Mucosa of descending colon (tissue), 3 donors: ENCODE data around the gene TRPM3. TPM values are rescaled to one million over a fixed set of nuclear protein-coding genes. Genes with fewer than 3 reads are reported as not detected.

Experiments
- ATAC-seq: fragments of 200-7000 bp; cut with Tn5 transposase; one replicate; pipeline ENCODE4 v1.9.1; 2020; ENCODE audit warnings: mild to moderate bottlenecking, moderate library complexity
- DNase-seq, 3 donors: peaks; one replicate each; pipeline ENCODE4 v3.0.0-alpha.2; 2020
- H3K36me3 ChIP-seq: fragments of 200-600 bp; one replicate; pipeline ENCODE4 v1.8.0; 2021; ENCODE audit warnings: low read depth, mild to moderate bottlenecking
- H3K4me1 ChIP-seq: fragments of 200-600 bp; one replicate; pipeline ENCODE4 v1.8.0; 2021; ENCODE audit warnings: low read depth, mild to moderate bottlenecking
- H3K4me3 ChIP-seq: fragments of 200-600 bp; one replicate; pipeline ENCODE4 v1.8.0; 2021; ENCODE audit warnings: mild to moderate bottlenecking
- H3K9me3 ChIP-seq: fragments of 200-600 bp; one replicate; pipeline ENCODE4 v1.8.0; 2021; ENCODE audit warnings: mild to moderate bottlenecking
- CTCF ChIP-seq: fragments of 200-600 bp; IDR thresholded peaks from one replicate; pipeline ENCODE4 v1.8.0; 2022; ENCODE audit warnings: antibody characterized with exemption, mild to moderate bottlenecking
- intact Hi-C, 2 donors: fragments of 100-400 bp; cut with DNase I in 1 of 2; cut with micrococcal nuclease in 1 of 2; formaldehyde crosslinking; loops; one replicate each; pipeline versions ENCODE4 v1.11.0 to v1.11.1; 2022; cut with DNase I, micrococcal nuclease
- microRNA-seq: library from miRNA; unstranded; fragments of <30 nt; microRNA quantifications from one replicate; pipeline ENCODE4, GENCODE V29; 2019
- total RNA-seq, 3 donors: library from RNA; stranded (reverse); fragmentation: NEBNext Ultra II Directional in 2 of 3; extraction: Animal tissue kit (Norgen Biotek cat#: 25700) in 2 of 3; gene quantifications; one replicate each; pipeline versions ENCODE4 v1.2.1 to v1.2.4, GENCODE V29; 2021 to 2023
- donor health status: DM: no; HTN: no; CAD: no; lungs with moderate emphysema.
- donor health status: DM: no; HTN: no; CAD: no.
- donor health status: DM: no; HTN: yes; CAD: no.

The TRPM3 gene
- total RNA-seq, 3 donors from 2014 or later: 0.29 to 0.55 (median 0.51) TPM

- intact Hi-C loops: loop anchor here (5.0 to 10.0 kb wide), 3 partner anchors 63 to 126 kb away; no protein-coding TSS in a partner anchor
- peaks cover 23% of the 10 kb centered on the region for H3K4me1 ChIP-seq
- no peaks in the 10 kb centered on the region for H3K36me3 ChIP-seq
- DNase-seq (peak; percentile 78 to 86 (median 80)), ATAC-seq (peak; percentile 82)
- no peaks in the 10 kb centered on the region for H3K9me3 ChIP-seq
- no peak for TF ChIP-seq CTCF
- no peak overlapping the region for H3K4me3 ChIP-seq
Observed at GRCh38 chr9:70480405-70480980, 640.9 kb downstream of the TRPM3 start.

GRCh38 chr9:70479880-70480291 is 641.5 kb downstream of the TRPM3 start:
- no peak overlapping the region for H3K4me3 ChIP-seq
- H3K9me3 ChIP-seq: no peaks in the 10 kb centered on the region
- peak; percentile 56 for ATAC-seq
- no peaks in the 10 kb centered on the region for H3K36me3 ChIP-seq
- H3K4me1 ChIP-seq: peaks cover 23% of the 10 kb centered on the region
- DNase-seq: peak; percentile 37 to 56 (median 54)
- no peak for TF ChIP-seq CTCF
- intact Hi-C loops: loop anchor here (5.0 to 10.0 kb wide), 4 partner anchors 58 to 125 kb away; no protein-coding TSS in a partner anchor

Small RNA genes within 50 kb of the gene (microRNA-seq; reads per million reads assigned to microRNA genes)
- 47.3 reads per million, percentile 53 among the genes with 10 or more reads in this experiment for gene MIR204
